GM12892 (cell line): ENCODE results near the gene COL4A6.

ENCODE experiments used
- POLR2A ChIP-seq: IDR thresholded peaks from 2 replicates; pipeline ENCODE4 v1.6.1; 2011; ENCODE audit warnings: low read depth, low read length, control low read depth
- POLR2AphosphoS5 ChIP-seq: IDR thresholded peaks from 2 replicates; pipeline ENCODE4 v1.6.1; 2011; ENCODE audit warnings: low read depth, low read length, control low read depth
- TAF1 ChIP-seq: IDR thresholded peaks from 2 replicates; pipeline ENCODE4 v1.6.1; 2011; ENCODE audit warnings: low read depth, mild to moderate bottlenecking, control low read depth, low read length, borderline replicate concordance

GRCh38 chrX:108309144-108309543 lies 129.1 kb downstream of the COL4A6 start:
- TF ChIP-seq POLR2AphosphoS5 (no peak), POLR2A (no peak), TAF1 (no peak)
